ENCODE data around the gene NHLRC1.

NHLRC1 gene

GRCh38 chr6:18162401-18162800 is 39.9 kb upstream of the NHLRC1 start:
- Histone ChIP-seq H3K79me1 (ENCODE audit: low read length) (no peaks in the 10 kb centered on the region), H3K4me2 (ENCODE audit: low read length) (no peak overlapping the region), H3K23ac (ENCODE audit: low read length) (no peak overlapping the region), H4K5ac (ENCODE audit: low read length) (no peak overlapping the region), H3K4ac (ENCODE audit: low read depth, low read length) (no peak overlapping the region), H2AK5ac (ENCODE audit: low read length) (no peak overlapping the region), H4K8ac (ENCODE audit: low read depth, low read length) (no peak overlapping the region), H2BK120ac (ENCODE audit: low read depth, low read length) (no peak overlapping the region), H3K27me3 (ENCODE audit: insufficient read depth, low read length, poor library complexity) (no peaks in the 10 kb centered on the region), H3K56ac (ENCODE audit: low read length) (no peak overlapping the region), H2BK15ac (replicated peaks; ENCODE audit: low read depth) (no peak overlapping the region), H3K27ac (ENCODE audit: low read depth, low read length) (no peak overlapping the region), H3K4me3 (ENCODE audit: low read length) (no peak overlapping the region), H3K9ac (ENCODE audit: low read length) (no peak overlapping the region), H3K18ac (ENCODE audit: low read length) (no peak overlapping the region), H3K79me2 (ENCODE audit: control insufficient read depth, insufficient read depth, low read length) (no peaks in the 10 kb centered on the region), H3K4me1 (ENCODE audit: control insufficient read depth, low read depth, low read length) (no peaks in the 10 kb centered on the region), H2BK5ac (ENCODE audit: low read length) (no peak overlapping the region), H3K36me3 (ENCODE audit: control insufficient read depth, insufficient read depth, low read length) (peaks cover 3% of the 10 kb centered on the region)
- DNase-seq = no peak
- WGBS (ENCODE audit: extremely low coverage, insufficient coverage, low lambda C conversion rate) = no CpG with 5 or more reads among the region's 2 CpGs

GRCh38 chr6:18161431-18161830 is 39.0 kb upstream of the NHLRC1 start:
- Histone ChIP-seq H3K79me1 (ENCODE audit: low read length) (no peaks in the 10 kb centered on the region), H2BK5ac (ENCODE audit: low read length) (no peak overlapping the region), H3K27ac (ENCODE audit: low read depth, low read length) (no peak overlapping the region), H2BK120ac (ENCODE audit: low read depth, low read length) (no peak overlapping the region), H3K23ac (ENCODE audit: low read length) (no peak overlapping the region), H3K79me2 (ENCODE audit: control insufficient read depth, insufficient read depth, low read length) (no peaks in the 10 kb centered on the region), H3K56ac (ENCODE audit: low read length) (no peak overlapping the region), H4K5ac (ENCODE audit: low read length) (no peak overlapping the region), H3K4me1 (ENCODE audit: control insufficient read depth, low read depth, low read length) (no peaks in the 10 kb centered on the region), H2BK15ac (replicated peaks; ENCODE audit: low read depth) (no peak overlapping the region), H3K36me3 (ENCODE audit: control insufficient read depth, insufficient read depth, low read length) (peaks cover 3% of the 10 kb centered on the region), H4K8ac (ENCODE audit: low read depth, low read length) (no peak overlapping the region), H3K27me3 (ENCODE audit: insufficient read depth, low read length, poor library complexity) (no peaks in the 10 kb centered on the region), H3K4me2 (ENCODE audit: low read length) (no peak overlapping the region), H3K4me3 (ENCODE audit: low read length) (no peak overlapping the region), H2AK5ac (ENCODE audit: low read length) (no peak overlapping the region), H3K18ac (ENCODE audit: low read length) (no peak overlapping the region), H3K4ac (ENCODE audit: low read depth, low read length) (no peak overlapping the region), H3K9ac (ENCODE audit: low read length) (no peak overlapping the region)
- no peak for DNase-seq
- no CpG with 5 or more reads among the region's 2 CpGs for WGBS (ENCODE audit: extremely low coverage, insufficient coverage, low lambda C conversion rate)

DNA sequence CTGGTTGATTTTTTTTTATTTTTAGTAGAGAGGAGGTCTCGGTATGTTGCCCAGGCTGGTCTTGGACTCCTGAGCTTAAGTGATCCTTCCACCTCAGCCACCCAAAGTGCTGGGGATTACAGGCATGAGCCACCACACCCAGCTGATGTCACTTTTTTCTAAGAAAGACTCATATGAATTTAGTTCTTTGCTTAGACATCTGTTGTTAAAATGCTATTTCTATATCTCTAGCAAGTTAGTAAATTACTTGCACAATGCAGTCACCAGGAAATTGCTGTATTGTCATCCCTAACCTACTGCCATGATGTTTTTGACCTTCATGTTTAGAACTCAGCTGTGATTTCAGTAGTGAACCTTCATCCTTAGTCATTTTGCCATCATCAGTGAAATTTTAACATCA is 38.4 kb upstream of the NHLRC1 start:
- no peak overlapping the region for H3K4me2 ChIP-seq (ENCODE audit: low read length)
- no CpG with 5 or more reads among the region's 1 CpG for WGBS (ENCODE audit: extremely low coverage, insufficient coverage, low lambda C conversion rate)
- no peak overlapping the region for H3K27ac ChIP-seq (ENCODE audit: low read depth, low read length)

DNA sequence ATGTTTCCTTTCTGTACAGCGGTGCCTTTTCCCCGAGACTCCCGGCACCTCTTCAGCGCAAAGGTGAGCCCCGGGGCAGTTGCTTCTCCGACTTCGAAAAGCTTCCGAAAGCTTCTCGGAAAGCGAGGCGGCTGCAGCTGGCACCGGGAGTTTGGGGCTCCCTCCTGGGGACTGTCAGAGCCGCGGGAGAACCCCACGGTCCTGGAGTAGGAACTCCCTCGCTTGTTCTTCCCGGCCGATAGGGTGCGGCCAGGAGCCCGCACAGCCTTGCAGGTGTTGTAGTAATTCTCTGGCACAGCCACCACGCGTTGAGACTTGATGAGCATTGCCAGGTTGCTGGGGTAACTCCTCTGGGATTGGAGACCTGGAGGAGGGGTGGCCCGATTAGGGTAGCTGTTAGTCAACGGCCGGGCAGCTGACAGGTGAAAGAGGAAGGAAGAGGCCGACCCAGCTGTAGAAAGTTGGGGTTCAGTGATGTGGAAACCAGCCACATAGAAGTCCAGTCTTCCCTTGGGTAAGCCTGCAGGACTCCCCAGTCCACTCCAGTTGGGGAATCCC is 33.5 kb upstream of the NHLRC1 start:
- Histone ChIP-seq H2AK5ac (ENCODE audit: low read length) (no peak overlapping the region), H3K4me3 (ENCODE audit: low read length) (peak overlapping the region; percentile 85), H3K56ac (ENCODE audit: low read length) (peak overlapping the region; percentile 94), H2BK5ac (ENCODE audit: low read length) (no peak overlapping the region), H2BK120ac (ENCODE audit: low read depth, low read length) (no peak overlapping the region), H4K5ac (ENCODE audit: low read length) (no peak overlapping the region), H3K27ac (ENCODE audit: low read depth, low read length) (no peak overlapping the region), H3K4me2 (ENCODE audit: low read length) (peak overlapping the region; percentile 71), H3K79me1 (ENCODE audit: low read length) (no peaks in the 10 kb centered on the region), H3K4me1 (ENCODE audit: control insufficient read depth, low read depth, low read length) (peaks cover 3% of the 10 kb centered on the region), H3K4ac (ENCODE audit: low read depth, low read length) (no peak overlapping the region), H2BK15ac (replicated peaks; ENCODE audit: low read depth) (no peak overlapping the region), H3K36me3 (ENCODE audit: control insufficient read depth, insufficient read depth, low read length) (no peaks in the 10 kb centered on the region), H3K27me3 (ENCODE audit: insufficient read depth, low read length, poor library complexity) (no peaks in the 10 kb centered on the region), H3K23ac (ENCODE audit: low read length) (no peak overlapping the region), H3K9ac (ENCODE audit: low read length) (peak overlapping the region; percentile 85), H4K8ac (ENCODE audit: low read depth, low read length) (no peak overlapping the region), H3K79me2 (ENCODE audit: control insufficient read depth, insufficient read depth, low read length) (no peaks in the 10 kb centered on the region), H3K18ac (ENCODE audit: low read length) (peak overlapping the region; percentile 35)
- WGBS (ENCODE audit: extremely low coverage, insufficient coverage, low lambda C conversion rate) = no CpG with 5 or more reads among the region's 26 CpGs
- peak; percentile 90 for DNase-seq

More for the DNA sequence above, 38.4 kb upstream of the NHLRC1 start:
- H3K36me3 ChIP-seq (ENCODE audit: control insufficient read depth, insufficient read depth, low read length) = peaks cover 3% of the 10 kb centered on the region
- H3K56ac ChIP-seq (ENCODE audit: low read length) = no peak overlapping the region
- no peak overlapping the region for H4K5ac ChIP-seq (ENCODE audit: low read length)
- no peak overlapping the region for H2AK5ac ChIP-seq (ENCODE audit: low read length)
- H3K79me1 ChIP-seq (ENCODE audit: low read length) = no peaks in the 10 kb centered on the region
- H3K9ac ChIP-seq (ENCODE audit: low read length) = no peak overlapping the region
- H2BK15ac ChIP-seq (replicated peaks; ENCODE audit: low read depth) = no peak overlapping the region
- no peaks in the 10 kb centered on the region for H3K27me3 ChIP-seq (ENCODE audit: insufficient read depth, low read length, poor library complexity)
- no peak overlapping the region for H3K4ac ChIP-seq (ENCODE audit: low read depth, low read length)
- H3K79me2 ChIP-seq (ENCODE audit: control insufficient read depth, insufficient read depth, low read length) = no peaks in the 10 kb centered on the region
- H3K4me3 ChIP-seq (ENCODE audit: low read length) = no peak overlapping the region
- no peak overlapping the region for H2BK5ac ChIP-seq (ENCODE audit: low read length)
- no peak for DNase-seq
- no peak overlapping the region for H2BK120ac ChIP-seq (ENCODE audit: low read depth, low read length)
- no peaks in the 10 kb centered on the region for H3K4me1 ChIP-seq (ENCODE audit: control insufficient read depth, low read depth, low read length)
- H4K8ac ChIP-seq (ENCODE audit: low read depth, low read length) = no peak overlapping the region
- no peak overlapping the region for H3K23ac ChIP-seq (ENCODE audit: low read length)
- H3K18ac ChIP-seq (ENCODE audit: low read length) = no peak overlapping the region

DNA sequence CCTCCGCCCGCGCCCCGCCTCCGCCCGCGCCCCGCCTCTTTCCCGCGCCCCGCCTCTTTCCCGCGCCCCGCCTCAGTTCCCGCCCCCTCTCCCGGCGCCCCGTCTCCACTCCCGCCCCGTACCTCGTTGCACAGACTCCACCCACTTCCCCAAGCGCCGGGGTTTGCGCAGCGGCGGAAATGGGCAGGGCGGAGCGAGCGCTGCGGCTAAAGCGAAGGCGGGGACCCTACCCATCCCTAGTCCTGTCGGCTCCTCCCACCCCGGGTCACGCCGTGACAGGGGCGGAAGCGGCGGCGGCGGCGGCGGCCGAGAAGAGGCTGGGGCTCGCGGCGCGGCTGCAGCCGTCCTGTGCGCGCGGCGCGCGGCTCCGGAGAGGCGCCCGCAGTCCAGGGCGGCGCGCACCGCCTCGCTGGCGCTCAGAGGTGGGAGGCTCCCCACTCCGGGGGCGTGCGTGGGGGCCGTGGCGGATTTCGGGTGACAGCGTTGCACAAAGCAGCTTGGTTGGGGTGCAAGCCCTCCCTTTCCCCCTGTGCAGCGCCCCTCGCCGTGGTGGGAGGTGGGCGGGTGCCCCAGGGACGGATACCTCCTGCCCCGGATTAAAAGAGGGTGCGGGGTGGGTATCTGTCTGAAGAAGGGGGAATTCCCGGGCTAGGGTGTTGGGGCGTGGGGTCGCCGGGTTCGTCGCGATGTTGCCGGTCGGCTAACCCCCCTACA is 32.8 kb upstream of the NHLRC1 start, which contains the start of gene KDM1B:
TSS of gene KDM1B (plus strand) at position 273 of the 714 bp plus-strand sequence. CDS start 4,474 bp downstream, outside the sequence.
- H2BK5ac ChIP-seq (ENCODE audit: low read length) = peak within 1 kb of the TSS; percentile 46
- H3K79me2 ChIP-seq (ENCODE audit: control insufficient read depth, insufficient read depth, low read length) = no peaks in the 10 kb centered on the region
- H3K4ac ChIP-seq (ENCODE audit: low read depth, low read length) = peak within 1 kb of the TSS; percentile 46
- H4K8ac ChIP-seq (ENCODE audit: low read depth, low read length) = no peak within 1 kb of the TSS
- no peaks in the 10 kb centered on the region for H3K36me3 ChIP-seq (ENCODE audit: control insufficient read depth, insufficient read depth, low read length)
- no peak within 1 kb of the TSS for H2AK5ac ChIP-seq (ENCODE audit: low read length)
- H4K5ac ChIP-seq (ENCODE audit: low read length) = no peak within 1 kb of the TSS
- no peaks in the 10 kb centered on the region for H3K27me3 ChIP-seq (ENCODE audit: insufficient read depth, low read length, poor library complexity)
- peaks cover 3% of the 10 kb centered on the region for H3K4me1 ChIP-seq (ENCODE audit: control insufficient read depth, low read depth, low read length)
- WGBS (ENCODE audit: extremely low coverage, insufficient coverage, low lambda C conversion rate) = no CpG with 5 or more reads among the region's 87 CpGs
- peak within 1 kb of the TSS; percentile 39 for H2BK120ac ChIP-seq (ENCODE audit: low read depth, low read length)
- peak within 1 kb of the TSS; percentile 79 for H3K4me2 ChIP-seq (ENCODE audit: low read length)
- H3K18ac ChIP-seq (ENCODE audit: low read length) = peak within 1 kb of the TSS; percentile 98
- H2BK15ac ChIP-seq (replicated peaks; ENCODE audit: low read depth) = no peak within 1 kb of the TSS
- H3K9ac ChIP-seq (ENCODE audit: low read length) = peak within 1 kb of the TSS; percentile 92
- peak within 1 kb of the TSS; percentile 97 for H3K4me3 ChIP-seq (ENCODE audit: low read length)
- H3K56ac ChIP-seq (ENCODE audit: low read length) = peak within 1 kb of the TSS; percentile 94
- H3K23ac ChIP-seq (ENCODE audit: low read length) = no peak within 1 kb of the TSS
- peak within 1 kb of the TSS; percentile 83 for H3K27ac ChIP-seq (ENCODE audit: low read depth, low read length)
- H3K79me1 ChIP-seq (ENCODE audit: low read length) = no peaks in the 10 kb centered on the region
- DNase-seq = peak; percentile 99

Measured in mesendoderm (in vitro differentiated cells).